Fibroblast of mammary gland (primary cell): ENCODE measurements around the gene STK10.
A peak's percentile ranks its signal among the peaks of the same experiment; 100 is the strongest.

Experiments
- DNase-seq: peaks from one replicate; pipeline ENCODE4 v3.0.0-alpha.2; 2010; ENCODE audit warnings: low read depth
- H3K4me3 ChIP-seq: 2 replicates; pipeline ENCODE4 v1.5.1; 2011; ENCODE audit warnings: low read depth, mild to moderate bottlenecking, low read length, moderate library complexity; ENCODE audit not compliant: control insufficient read depth
- CTCF ChIP-seq: conservative IDR thresholded peaks from 2 replicates; pipeline ENCODE4 v1.5.1; 2011; ENCODE audit warnings: low read depth, low read length, inconsistent platforms; ENCODE audit not compliant: control insufficient read depth, insufficient read depth

The STK10 gene

GRCh38 chr5:172055421-172055820 is 132.6 kb downstream of the STK10 start:
- DNase-seq, result no peak
- H3K4me3 ChIP-seq, result no peak overlapping the region
- no peak for TF ChIP-seq CTCF

- no peak for TF ChIP-seq CTCF
- no peak overlapping the region for H3K4me3 ChIP-seq
- no peak for DNase-seq
Observed at GRCh38 chr5:172054611-172055153, 133.3 kb downstream of the STK10 start.

- peak; percentile 41 for TF ChIP-seq CTCF
- no peak overlapping the region for H3K4me3 ChIP-seq
- DNase-seq, result peak; percentile 90
Observed at GRCh38 chr5:172052450-172053236, 135.4 kb downstream of the STK10 start.

GRCh38 chr5:172051643-172052339 is 136.2 kb downstream of the STK10 start:
- TF ChIP-seq CTCF, result no peak
- peak; percentile 12 for DNase-seq
- no peak overlapping the region for H3K4me3 ChIP-seq

GRCh38 chr5:172050080-172050479 is 137.9 kb downstream of the STK10 start:
- H3K4me3 ChIP-seq, result no peak overlapping the region
- DNase-seq, result no peak
- TF ChIP-seq CTCF, result no peak

GRCh38 chr5:172049226-172049796 is 138.7 kb downstream of the STK10 start:
- H3K4me3 ChIP-seq, result no peak overlapping the region
- DNase-seq, result no peak
- TF ChIP-seq CTCF, result no peak
